CD4-positive, alpha-beta T cell treated with Interleukin-17A for 4 hours (primary cell): ENCODE results near the gene PPARGC1A.

ENCODE experiments used
- DNase-seq: peaks from one replicate; pipeline ENCODE4 v3.0.0-alpha.2; 2020; ENCODE audit warnings: mixed read lengths

PPARGC1A gene

GRCh38 chr4:23766344-23766743, 123.5 kb downstream of the PPARGC1A start:
- no peak for DNase-seq

- DNase-seq, result no peak
These were observed 126.3 kb downstream of the PPARGC1A start for GRCh38 chr4:23763559-23763958.

- DNase-seq, result no peak
These were observed 127.3 kb downstream of the PPARGC1A start for GRCh38 chr4:23762551-23762950.

- DNase-seq, result no peak
These were observed 130.8 kb downstream of the PPARGC1A start for GRCh38 chr4:23759066-23759465.

- no peak for DNase-seq
These were observed 135.2 kb downstream of the PPARGC1A start for GRCh38 chr4:23754688-23755087.

- no peak for DNase-seq
These were observed 139.7 kb downstream of the PPARGC1A start for GRCh38 chr4:23750125-23750524.

- no peak for DNase-seq
These were observed 142.5 kb downstream of the PPARGC1A start for GRCh38 chr4:23747281-23747735.

GRCh38 chr4:23746672-23747071, 143.2 kb downstream of the PPARGC1A start:
- DNase-seq, result no peak

- DNase-seq, result no peak
These were observed 143.8 kb downstream of the PPARGC1A start for GRCh38 chr4:23746027-23746426.

GRCh38 chr4:23745377-23745776, 144.5 kb downstream of the PPARGC1A start:
- DNase-seq, result no peak
